GM19467 (cell line): Measurements from ENCODE around the gene DPH3.

Experiments used
- ATAC-seq: cut with Tn5 transposase; IDR thresholded peaks from one replicate; pipeline ENCODE4 v1.9.1; 2021; ENCODE audit warnings: mild to moderate bottlenecking, moderate library complexity; ENCODE audit not compliant: unreplicated experiment

Gene DPH3

GRCh38 chr3:16294844-16295243 is 30.1 kb upstream of the DPH3 start:
- no peak for ATAC-seq

DNA sequence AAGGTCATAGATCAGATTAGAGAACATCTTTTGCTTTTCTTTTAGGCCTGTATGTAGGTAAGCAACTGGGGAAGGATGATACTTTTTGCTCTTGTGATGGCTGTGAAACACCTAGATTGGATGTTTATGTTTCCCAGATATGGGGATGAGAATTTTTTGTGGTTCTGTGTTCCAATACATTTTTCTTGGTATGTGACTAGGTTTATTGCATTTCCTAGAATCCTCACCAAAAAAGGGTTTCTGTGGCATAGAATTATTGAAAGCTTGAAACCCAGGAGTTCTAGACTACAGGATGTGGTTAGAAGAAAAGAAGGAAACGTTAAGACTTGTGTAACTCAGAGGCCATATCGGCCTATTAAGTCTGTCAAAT is 26.1 kb upstream of the DPH3 start:
- ATAC-seq: no peak

DNA sequence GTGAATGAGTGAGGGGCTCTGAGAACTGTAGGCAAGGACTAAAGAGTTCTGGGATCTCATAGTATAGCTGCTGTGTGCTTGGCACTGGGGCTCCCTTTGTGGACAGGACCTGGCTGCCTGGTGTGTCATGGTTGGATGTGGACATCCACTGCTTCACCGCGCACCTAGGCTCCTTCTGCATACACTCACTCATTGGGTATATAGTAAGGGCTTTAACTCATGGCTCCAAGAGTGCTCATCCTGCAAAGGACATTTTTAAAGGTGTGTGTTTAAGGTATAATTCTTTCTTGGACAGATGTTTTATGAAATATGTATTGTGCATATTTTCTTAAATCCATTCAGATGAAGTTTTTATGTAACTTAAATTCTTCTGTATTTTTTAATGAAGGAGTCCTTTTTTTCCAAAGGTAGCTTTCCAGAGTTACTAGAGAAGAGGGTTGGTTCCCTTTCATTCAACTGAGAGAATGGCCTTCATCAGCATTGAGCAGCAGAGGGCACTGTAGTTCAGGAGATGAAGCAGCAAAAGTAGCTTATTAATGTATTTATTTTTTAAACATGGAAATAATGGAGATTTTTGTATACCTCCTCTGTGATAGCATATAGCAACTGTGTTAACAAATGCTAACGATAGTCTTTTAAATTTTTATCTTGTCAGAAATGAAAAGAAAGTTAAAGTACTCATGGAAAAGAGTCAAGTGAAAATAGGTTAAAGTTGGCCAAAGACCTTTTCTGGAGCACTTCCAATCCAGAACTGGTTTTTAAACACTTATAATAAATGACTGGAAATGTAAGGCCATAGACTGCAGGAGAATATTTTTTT is 25.5 kb upstream of the DPH3 start:
- peak; percentile 41 for ATAC-seq

- no peak for ATAC-seq
Observed at GRCh38 chr3:16289144-16289889, 24.6 kb upstream of the DPH3 start.

GRCh38 chr3:16288664-16289063 is 23.9 kb upstream of the DPH3 start:
- ATAC-seq: no peak

- ATAC-seq: no peak
Observed at GRCh38 chr3:16286751-16287543, 22.2 kb upstream of the DPH3 start.

GRCh38 chr3:16286161-16286560 is 21.4 kb upstream of the DPH3 start:
- no peak for ATAC-seq

DNA sequence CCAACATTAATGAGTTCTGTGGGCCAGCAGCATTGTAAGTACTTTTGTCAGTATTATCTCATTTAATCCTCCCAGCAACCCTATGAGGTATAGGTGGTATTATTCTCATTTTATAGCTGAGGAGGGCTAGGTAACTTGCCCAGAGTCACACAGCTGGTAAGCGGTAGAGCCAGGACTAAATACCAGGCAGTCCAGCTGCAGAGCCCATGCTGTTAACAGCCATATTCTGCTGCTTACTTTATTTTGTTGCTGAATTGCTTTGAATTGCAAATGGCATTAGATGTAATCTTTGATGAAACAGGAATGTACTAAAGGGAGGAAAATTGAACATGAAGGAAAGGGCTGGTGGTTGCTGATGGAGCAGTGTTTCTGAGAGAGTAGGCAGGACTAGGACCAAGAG is 19.9 kb upstream of the DPH3 start:
- no peak for ATAC-seq

DNA sequence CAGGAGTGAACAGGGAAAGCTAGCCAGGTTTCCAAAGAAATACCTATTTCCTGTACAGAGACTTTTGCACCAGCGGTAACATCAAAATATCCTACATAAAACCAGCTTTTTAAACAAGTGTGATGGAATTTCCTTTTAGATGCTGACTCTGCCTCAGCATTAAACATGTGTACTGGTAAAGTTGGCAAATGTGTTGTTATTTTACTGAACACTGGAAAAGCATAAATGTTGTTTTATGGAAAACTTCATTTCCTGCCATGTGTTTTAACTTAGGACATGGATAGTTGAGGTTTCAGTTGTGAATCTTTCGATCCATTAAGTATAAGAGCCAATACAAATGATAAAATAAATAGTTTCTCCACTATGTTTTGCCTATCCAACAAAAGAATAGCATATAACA is 15.9 kb upstream of the DPH3 start:
- no peak for ATAC-seq

GRCh38 chr3:16279010-16279801 is 14.5 kb upstream of the DPH3 start:
- no peak for ATAC-seq

DNA sequence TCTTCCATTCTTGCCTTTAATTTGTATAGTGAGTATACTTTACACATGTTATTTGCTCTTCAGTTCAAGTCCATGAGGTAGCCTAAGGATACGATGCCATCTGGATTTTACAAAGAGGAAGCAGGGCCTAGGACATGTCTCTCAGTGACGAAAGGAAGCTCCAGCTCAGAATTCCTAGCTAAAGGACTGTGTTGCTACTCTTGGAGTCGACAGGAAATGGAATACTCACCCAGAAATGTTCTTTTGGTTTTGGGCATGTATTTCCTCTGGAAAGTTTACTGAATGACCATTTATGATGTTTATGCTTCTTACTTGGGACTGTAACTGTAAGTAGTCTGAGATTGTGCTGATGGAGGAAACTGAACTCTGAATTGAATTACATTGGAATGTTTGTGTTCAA is 12.7 kb upstream of the DPH3 start:
- no peak for ATAC-seq

- ATAC-seq: no peak
Observed at GRCh38 chr3:16273867-16274266, 9.1 kb upstream of the DPH3 start.

GRCh38 chr3:16272588-16272987 is 7.8 kb upstream of the DPH3 start:
- ATAC-seq: no peak

GRCh38 chr3:16270855-16271254 is 6.1 kb upstream of the DPH3 start:
- ATAC-seq: no peak

- no peak for ATAC-seq
Observed at GRCh38 chr3:16266714-16267113, 2.0 kb upstream of the DPH3 start.

DNA sequence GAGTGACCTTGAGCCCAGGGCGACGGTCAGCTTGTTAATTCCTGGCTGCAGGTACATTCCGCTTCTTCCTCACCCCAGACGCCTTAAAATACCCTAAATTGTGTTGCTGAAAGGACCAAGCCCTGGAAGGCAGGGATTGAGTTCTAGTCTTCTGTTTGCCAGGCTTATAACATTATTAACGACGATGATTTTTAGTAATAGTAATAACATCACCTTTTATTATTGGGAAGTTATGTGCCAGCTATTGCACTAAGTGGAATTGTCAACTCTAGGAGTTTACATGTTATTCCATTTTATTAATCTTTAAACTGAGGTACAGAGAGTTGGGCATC is 678 bp upstream of the DPH3 start:
- no peak for ATAC-seq

DNA sequence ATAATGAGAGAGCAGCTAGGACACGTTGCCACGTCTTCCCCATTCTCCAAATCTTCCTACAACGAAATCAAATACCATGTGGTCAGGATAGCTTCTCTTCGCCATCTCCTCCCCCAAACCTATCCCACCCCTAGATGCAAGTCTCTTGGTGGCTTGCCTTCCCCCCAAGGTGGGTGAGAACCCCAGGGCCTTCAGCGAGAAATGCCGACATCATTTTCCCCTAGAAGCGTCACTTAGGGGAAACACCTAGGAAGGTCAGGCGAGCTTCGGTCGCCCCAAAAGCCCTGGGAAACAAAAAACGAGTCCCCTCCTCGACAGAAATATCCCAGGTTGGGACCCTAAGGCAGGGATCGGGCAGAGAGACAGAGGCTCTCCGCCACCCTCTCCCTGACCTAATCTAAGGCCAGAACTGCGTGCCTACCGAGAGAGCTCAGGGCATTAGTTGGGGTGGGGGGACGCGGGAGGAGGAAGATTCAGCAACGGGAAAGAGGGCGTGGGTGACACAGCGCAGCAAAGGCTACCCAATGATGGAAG is 502 bp downstream of the DPH3 start:
- no peak for ATAC-seq

DNA sequence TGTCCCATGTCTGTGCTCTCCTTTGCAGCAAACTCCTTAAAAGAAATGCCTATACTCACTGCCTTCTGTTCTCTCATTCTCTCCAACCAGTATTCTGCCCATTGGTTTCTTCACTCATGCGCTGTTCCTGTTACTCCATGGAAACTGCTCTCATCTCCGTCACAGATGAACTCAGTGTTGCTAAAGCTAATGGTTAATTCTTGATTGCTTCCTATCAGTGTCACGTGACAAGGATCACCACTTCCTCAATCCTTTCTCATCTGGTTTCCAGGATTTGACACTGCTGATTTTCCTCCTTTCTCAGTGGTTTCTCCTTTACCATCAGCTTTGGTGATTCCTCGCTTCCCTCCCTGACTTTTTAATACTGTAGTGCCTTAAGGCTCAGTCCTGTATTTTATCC is 2.6 kb downstream of the DPH3 start:
- no peak for ATAC-seq

GRCh38 chr3:16260046-16260445 is 4.7 kb downstream of the DPH3 start:
- ATAC-seq: no peak

DNA sequence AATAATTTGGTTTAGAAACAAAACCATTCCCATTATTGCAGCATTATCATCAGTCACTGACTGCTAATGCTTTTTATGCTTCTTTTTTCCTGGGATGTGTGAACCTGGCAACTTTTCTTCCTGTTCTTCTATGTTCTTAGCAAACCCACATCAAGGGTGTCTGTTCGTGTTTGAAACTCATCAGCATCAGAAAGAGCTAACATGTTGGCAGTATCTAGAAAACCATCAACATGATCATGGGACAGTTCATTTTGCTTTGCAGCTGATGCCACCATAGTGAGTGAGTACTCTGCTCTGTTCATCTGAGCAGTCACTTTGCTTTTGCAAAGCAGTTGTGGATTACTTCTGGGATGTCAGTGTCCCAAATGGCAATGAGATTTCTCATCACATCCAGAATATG is 5.9 kb downstream of the DPH3 start:
- ATAC-seq: no peak

- ATAC-seq: no peak
Observed at GRCh38 chr3:16258177-16258576, 6.6 kb downstream of the DPH3 start.
